ENCODE data around the gene TOM1.
A peak's percentile ranks its signal among the peaks of the same experiment; 100 is the strongest.

The TOM1 gene

GRCh38 chr22:35299673-35300499, at the start of gene TOM1:
Gene TOM1 (plus strand): TSS chr22:35299894. CDS start chr22:35299929, 35 bp downstream.
- H3K4me3 ChIP-seq (ENCODE audit: low read length in 2 of 2): peak within 1 kb of the TSS; percentile 76 to 95
- peak within 1 kb of the TSS; percentile 79 to 97 for H3K9ac ChIP-seq (ENCODE audit: low read length in 2 of 2)
- H3K27ac ChIP-seq (ENCODE audit: low read length): peak within 1 kb of the TSS; percentile 93
- no peaks in the 10 kb centered on the region for H3K9me3 ChIP-seq (ENCODE audit: control insufficient read depth in 2 of 2, low read length in 2 of 2)
- H3K27me3 ChIP-seq (ENCODE audit: control insufficient read depth in 1 of 2, insufficient read depth in 2 of 2, low read length in 2 of 2): no peaks in the 10 kb centered on the region
- H3K4me1 ChIP-seq (ENCODE audit: control insufficient read depth, insufficient read depth, low read length): peaks cover 19% of the 10 kb centered on the region
- peaks cover 2 to 6% of the 10 kb centered on the region in 2 donors for H3K36me3 ChIP-seq (ENCODE audit: control insufficient read depth in 2 of 2, insufficient read depth in 2 of 2, low read length in 2 of 2)

GRCh38 chr22:35250156-35250555, 49.5 kb upstream of the TOM1 start:
- H3K9me3 ChIP-seq (ENCODE audit: control insufficient read depth in 2 of 2, low read length in 2 of 2): no peaks in the 10 kb centered on the region
- H3K36me3 ChIP-seq (ENCODE audit: control insufficient read depth in 2 of 2, insufficient read depth in 2 of 2, low read length in 2 of 2): no peaks in the 10 kb centered on the region
- H3K9ac ChIP-seq (ENCODE audit: low read length in 2 of 2): no peak overlapping the region
- H3K27ac ChIP-seq (ENCODE audit: low read length): no peak overlapping the region
- peaks cover 2 to 3% of the 10 kb centered on the region in 2 donors for H3K27me3 ChIP-seq (ENCODE audit: control insufficient read depth in 1 of 2, insufficient read depth in 2 of 2, low read length in 2 of 2)
- H3K4me1 ChIP-seq (ENCODE audit: control insufficient read depth, insufficient read depth, low read length): no peaks in the 10 kb centered on the region
- no peak overlapping the region for H3K4me3 ChIP-seq (ENCODE audit: low read length in 2 of 2)

GRCh38 chr22:35253946-35254345, 45.7 kb upstream of the TOM1 start:
- no peak overlapping the region for H3K9ac ChIP-seq (ENCODE audit: low read length in 2 of 2)
- no peaks in the 10 kb centered on the region for H3K9me3 ChIP-seq (ENCODE audit: control insufficient read depth in 2 of 2, low read length in 2 of 2)

GRCh38 chr22:35257002-35257320, 42.7 kb upstream of the TOM1 start:
- H3K9me3 ChIP-seq (ENCODE audit: control insufficient read depth in 2 of 2, low read length in 2 of 2): no peaks in the 10 kb centered on the region
- peak overlapping the region; percentile 76 to 79 for H3K9ac ChIP-seq (ENCODE audit: low read length in 2 of 2)
- H3K27me3 ChIP-seq (ENCODE audit: control insufficient read depth in 1 of 2, insufficient read depth in 2 of 2, low read length in 2 of 2): no peaks in the 10 kb centered on the region
- H3K4me3 ChIP-seq (ENCODE audit: low read length in 2 of 2): peak overlapping the region; percentile 45 to 84
- no peaks in the 10 kb centered on the region for H3K36me3 ChIP-seq (ENCODE audit: control insufficient read depth in 2 of 2, insufficient read depth in 2 of 2, low read length in 2 of 2)
- peak overlapping the region; percentile 85 for H3K27ac ChIP-seq (ENCODE audit: low read length)
- peaks cover 14% of the 10 kb centered on the region for H3K4me1 ChIP-seq (ENCODE audit: control insufficient read depth, insufficient read depth, low read length)

More at GRCh38 chr22:35253946-35254345, 45.7 kb upstream of the TOM1 start:
- H3K36me3 ChIP-seq (ENCODE audit: control insufficient read depth in 2 of 2, insufficient read depth in 2 of 2, low read length in 2 of 2): no peaks in the 10 kb centered on the region
- H3K27me3 ChIP-seq (ENCODE audit: control insufficient read depth in 1 of 2, insufficient read depth in 2 of 2, low read length in 2 of 2): no peaks in the 10 kb centered on the region
- H3K4me3 ChIP-seq (ENCODE audit: low read length in 2 of 2): no peak overlapping the region
- H3K4me1 ChIP-seq (ENCODE audit: control insufficient read depth, insufficient read depth, low read length): peaks cover 14% of the 10 kb centered on the region
- no peak overlapping the region for H3K27ac ChIP-seq (ENCODE audit: low read length)

- peak within 1 kb of the TSS; percentile 78 to 84 for H3K4me3 ChIP-seq (ENCODE audit: low read length in 2 of 2)
- H3K9me3 ChIP-seq (ENCODE audit: control insufficient read depth in 2 of 2, low read length in 2 of 2): no peaks in the 10 kb centered on the region
- H3K9ac ChIP-seq (ENCODE audit: low read length in 2 of 2): peak within 1 kb of the TSS; percentile 79 to 87
- no peaks in the 10 kb centered on the region for H3K27me3 ChIP-seq (ENCODE audit: control insufficient read depth in 1 of 2, insufficient read depth in 2 of 2, low read length in 2 of 2)
- H3K4me1 ChIP-seq (ENCODE audit: control insufficient read depth, insufficient read depth, low read length): peaks cover 14% of the 10 kb centered on the region
- H3K27ac ChIP-seq (ENCODE audit: low read length): peak within 1 kb of the TSS; percentile 85
- peaks cover 3 to 4% of the 10 kb centered on the region in 2 donors for H3K36me3 ChIP-seq (ENCODE audit: control insufficient read depth in 2 of 2, insufficient read depth in 2 of 2, low read length in 2 of 2)
Measured at GRCh38 chr22:35257321-35258190, 42.1 kb upstream of the TOM1 start, which contains the start of gene HMGXB4. Gene HMGXB4 (plus strand): TSS chr22:35257493. CDS start chr22:35262391, 4,898 bp downstream.

GRCh38 chr22:35258191-35258988, 41.3 kb upstream of the TOM1 start:
- H3K27me3 ChIP-seq (ENCODE audit: control insufficient read depth in 1 of 2, insufficient read depth in 2 of 2, low read length in 2 of 2): no peaks in the 10 kb centered on the region
- peak overlapping the region; percentile 78 to 84 for H3K4me3 ChIP-seq (ENCODE audit: low read length in 2 of 2)
- peaks cover 6 to 7% of the 10 kb centered on the region in 2 donors for H3K36me3 ChIP-seq (ENCODE audit: control insufficient read depth in 2 of 2, insufficient read depth in 2 of 2, low read length in 2 of 2)
- H3K9me3 ChIP-seq (ENCODE audit: control insufficient read depth in 2 of 2, low read length in 2 of 2): no peaks in the 10 kb centered on the region
- H3K4me1 ChIP-seq (ENCODE audit: control insufficient read depth, insufficient read depth, low read length): peaks cover 14% of the 10 kb centered on the region
- H3K9ac ChIP-seq (ENCODE audit: low read length in 2 of 2): peak overlapping the region; percentile 79
- no peak overlapping the region for H3K27ac ChIP-seq (ENCODE audit: low read length)

GRCh38 chr22:35264986-35265385, 34.7 kb upstream of the TOM1 start:
- no peak overlapping the region for H3K27ac ChIP-seq (ENCODE audit: low read length)
- no peaks in the 10 kb centered on the region for H3K27me3 ChIP-seq (ENCODE audit: control insufficient read depth in 1 of 2, insufficient read depth in 2 of 2, low read length in 2 of 2)
- no peaks in the 10 kb centered on the region for H3K9me3 ChIP-seq (ENCODE audit: control insufficient read depth in 2 of 2, low read length in 2 of 2)
- peaks cover 38% of the 10 kb centered on the region in 2 donors for H3K36me3 ChIP-seq (ENCODE audit: control insufficient read depth in 2 of 2, insufficient read depth in 2 of 2, low read length in 2 of 2)
- no peak overlapping the region for H3K9ac ChIP-seq (ENCODE audit: low read length in 2 of 2)
- no peaks in the 10 kb centered on the region for H3K4me1 ChIP-seq (ENCODE audit: control insufficient read depth, insufficient read depth, low read length)
- no peak overlapping the region for H3K4me3 ChIP-seq (ENCODE audit: low read length in 2 of 2)

- Histone ChIP-seq H3K9ac (ENCODE audit: low read length in 2 of 2) (no peak overlapping the region), H3K9me3 (ENCODE audit: control insufficient read depth in 2 of 2, low read length in 2 of 2) (no peaks in the 10 kb centered on the region), H3K27ac (ENCODE audit: low read length) (no peak overlapping the region), H3K27me3 (ENCODE audit: control insufficient read depth in 1 of 2, insufficient read depth in 2 of 2, low read length in 2 of 2) (no peaks in the 10 kb centered on the region), H3K36me3 (ENCODE audit: control insufficient read depth in 2 of 2, insufficient read depth in 2 of 2, low read length in 2 of 2) (peaks cover 38 to 39% of the 10 kb centered on the region in 2 donors), H3K4me1 (ENCODE audit: control insufficient read depth, insufficient read depth, low read length) (no peaks in the 10 kb centered on the region), H3K4me3 (ENCODE audit: low read length in 2 of 2) (no peak overlapping the region)
Measured at GRCh38 chr22:35266277-35266676, 33.4 kb upstream of the TOM1 start.

- H3K9ac ChIP-seq (ENCODE audit: low read length in 2 of 2): no peak overlapping the region
- H3K9me3 ChIP-seq (ENCODE audit: control insufficient read depth in 2 of 2, low read length in 2 of 2): no peaks in the 10 kb centered on the region
- no peak overlapping the region for H3K4me3 ChIP-seq (ENCODE audit: low read length in 2 of 2)
- H3K36me3 ChIP-seq (ENCODE audit: control insufficient read depth in 2 of 2, insufficient read depth in 2 of 2, low read length in 2 of 2): peaks cover 32 to 34% of the 10 kb centered on the region in 2 donors
- no peaks in the 10 kb centered on the region for H3K4me1 ChIP-seq (ENCODE audit: control insufficient read depth, insufficient read depth, low read length)
- H3K27me3 ChIP-seq (ENCODE audit: control insufficient read depth in 1 of 2, insufficient read depth in 2 of 2, low read length in 2 of 2): no peaks in the 10 kb centered on the region
- H3K27ac ChIP-seq (ENCODE audit: low read length): no peak overlapping the region
Measured at GRCh38 chr22:35269630-35270029, 30.1 kb upstream of the TOM1 start.

Data from stomach smooth muscle (tissue), 2 donors.